ENCODE results near the gene COX7A2L. TPM values are rescaled to one million over a fixed set of nuclear protein-coding genes. Genes with fewer than 3 reads are reported as not detected.

The COX7A2L gene
- total and polyA plus RNA-seq, 2 of the 8 experiments (the other 6 are each of a cell fraction or from before 2014, with no cell fraction given): 85.6 to 114 TPM

GRCh38 chr2:42378415-42378814 lies 17.4 kb upstream of the COX7A2L start (continued):
- no peak for TF ChIP-seq CHD7 (IDR thresholded peaks at IDR 0.05; ENCODE audit: insufficient replicate concordance, low read length)
- no peak for TF ChIP-seq HDAC2 (IDR thresholded peaks at IDR 0.05; ENCODE audit: borderline replicate concordance in 1 of 2, low read depth in 2 of 2, low read length in 2 of 2)
- no peak for TF ChIP-seq KDM1A (IDR thresholded peaks at IDR 0.05; ENCODE audit: borderline replicate concordance, low read length)
- no peak for TF ChIP-seq EGR1 (IDR thresholded peaks at IDR 0.05; ENCODE audit: borderline replicate concordance, low read depth, low read length)
- no peak for TF ChIP-seq SUZ12 (IDR thresholded peaks at IDR 0.05; ENCODE audit: low read length)
- TF ChIP-seq ATF2 (IDR thresholded peaks at IDR 0.05; ENCODE audit: low read length): no peak
- no peak for TF ChIP-seq RAD21 (IDR thresholded peaks at IDR 0.05 in 1 of 2, conservative IDR thresholded peaks at IDR 0.05 in 1 of 2; ENCODE audit: low read depth in 2 of 2, low read length in 2 of 2)

Measured in H1 (cell line).